ENCODE results near the gene SLC25A53.

DNA sequence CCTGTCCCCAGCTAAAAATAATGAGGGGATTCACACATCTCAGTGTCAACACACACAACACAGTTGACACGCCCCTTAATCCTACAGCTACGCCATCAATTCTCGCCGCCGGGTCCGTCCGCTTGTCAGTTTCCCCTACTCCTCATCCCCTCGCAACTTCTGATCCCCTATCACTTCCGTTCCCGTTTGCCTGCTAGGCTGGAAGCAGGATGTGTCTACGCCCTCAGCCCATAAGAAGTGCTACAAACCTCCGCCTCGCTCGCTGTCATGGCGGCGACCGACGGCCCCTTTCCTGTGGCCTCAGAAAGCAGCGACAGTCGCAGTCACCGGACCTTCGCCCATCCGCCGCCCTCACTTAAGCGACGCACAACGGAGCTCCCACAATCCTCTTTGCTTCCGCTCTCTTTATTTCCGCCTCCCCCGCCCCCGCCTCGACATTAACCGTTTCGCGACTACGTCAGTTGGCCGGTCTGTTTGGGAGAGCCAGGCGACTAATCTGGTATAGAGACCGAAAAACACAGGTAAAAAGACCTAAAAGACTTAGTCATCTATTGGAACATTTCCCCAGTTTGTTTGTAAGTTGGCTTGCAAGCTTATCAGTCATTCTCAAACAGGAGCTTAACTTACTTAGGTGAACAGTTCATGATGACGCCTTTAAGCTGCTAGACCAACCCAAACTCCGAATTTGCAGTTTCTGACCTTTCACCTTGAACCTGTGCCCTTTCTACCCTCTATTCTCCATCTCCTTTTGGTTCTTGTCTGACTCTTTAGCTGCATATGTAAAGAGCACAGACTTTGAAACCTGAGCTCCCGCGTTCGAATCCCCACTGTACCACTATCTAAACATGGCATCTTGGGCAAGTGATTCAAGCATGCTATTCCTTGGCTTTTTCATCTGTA lies at the start of gene SLC25A53:
- TF ChIP-seq, protein P1, sequence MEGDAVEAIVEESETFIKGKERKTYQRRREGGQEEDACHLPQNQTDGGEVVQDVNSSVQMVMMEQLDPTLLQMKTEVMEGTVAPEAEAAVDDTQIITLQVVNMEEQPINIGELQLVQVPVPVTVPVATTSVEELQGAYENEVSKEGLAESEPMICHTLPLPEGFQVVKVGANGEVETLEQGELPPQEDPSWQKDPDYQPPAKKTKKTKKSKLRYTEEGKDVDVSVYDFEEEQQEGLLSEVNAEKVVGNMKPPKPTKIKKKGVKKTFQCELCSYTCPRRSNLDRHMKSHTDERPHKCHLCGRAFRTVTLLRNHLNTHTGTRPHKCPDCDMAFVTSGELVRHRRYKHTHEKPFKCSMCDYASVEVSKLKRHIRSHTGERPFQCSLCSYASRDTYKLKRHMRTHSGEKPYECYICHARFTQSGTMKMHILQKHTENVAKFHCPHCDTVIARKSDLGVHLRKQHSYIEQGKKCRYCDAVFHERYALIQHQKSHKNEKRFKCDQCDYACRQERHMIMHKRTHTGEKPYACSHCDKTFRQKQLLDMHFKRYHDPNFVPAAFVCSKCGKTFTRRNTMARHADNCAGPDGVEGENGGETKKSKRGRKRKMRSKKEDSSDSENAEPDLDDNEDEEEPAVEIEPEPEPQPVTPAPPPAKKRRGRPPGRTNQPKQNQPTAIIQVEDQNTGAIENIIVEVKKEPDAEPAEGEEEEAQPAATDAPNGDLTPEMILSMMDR (conservative IDR thresholded peaks at IDR 0.05 in 1 of 2, IDR thresholded peaks at IDR 0.05 in 1 of 2; ENCODE audit: extremely low read depth in 1 of 2, insufficient read depth in 1 of 2, low read depth in 1 of 2, low read length in 2 of 2): no peak
- no peak for TF ChIP-seq EZH2 (IDR thresholded peaks at IDR 0.05; ENCODE audit: borderline replicate concordance, low read length)

Measured in mammary epithelial cell (primary cell).